D721Med (cell line): ENCODE results near the gene TRAPPC13.
"Not testable (repeated sequence)": the region's sequence is repeated elsewhere in the genome, so short reads cannot be mapped to it uniquely, and the experiment has no call there.

Experiments used
- DNase-seq: peaks from one replicate; pipeline ENCODE4 v3.0.0; 2011; ENCODE audit warnings: low spot score; ENCODE audit not compliant: insufficient read length
- FAIRE-seq: peaks from 2 replicates; lab custom pipeline; 2011; peaks lifted over from hg19 to GRCh38; lab: Jason Lieb, UNC
- TF ChIP-seq, protein P1 (sequence below): IDR thresholded peaks from 2 replicates; pipeline ENCODE4 v1.5.1; 2012; ENCODE audit warnings: mild to moderate bottlenecking, control low read depth; ENCODE audit not compliant: insufficient read depth; ENCODE audit errors: missing control alignments

The TRAPPC13 gene

DNA sequence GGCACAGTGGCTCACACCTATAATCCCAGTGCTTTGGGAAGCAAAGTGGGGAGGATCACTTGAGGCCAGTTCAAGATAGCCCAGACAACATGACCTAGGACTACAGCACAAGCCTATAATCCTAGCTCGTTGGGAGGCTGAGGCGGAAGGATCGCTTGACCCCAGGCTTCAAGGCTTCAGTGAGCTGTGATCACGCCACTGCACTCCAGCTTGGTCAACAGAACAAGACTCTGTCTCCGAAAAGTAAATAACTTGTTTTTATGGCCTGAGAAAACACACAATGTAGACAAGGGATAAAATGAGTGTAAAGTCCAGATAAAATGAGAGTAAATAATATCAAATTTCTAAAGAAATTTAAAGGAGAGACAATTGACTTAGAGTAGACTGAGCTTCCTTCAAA lies 26.3 kb downstream of the TRAPPC13 start:
- DNase-seq: no peak
- TF ChIP-seq, protein P1, sequence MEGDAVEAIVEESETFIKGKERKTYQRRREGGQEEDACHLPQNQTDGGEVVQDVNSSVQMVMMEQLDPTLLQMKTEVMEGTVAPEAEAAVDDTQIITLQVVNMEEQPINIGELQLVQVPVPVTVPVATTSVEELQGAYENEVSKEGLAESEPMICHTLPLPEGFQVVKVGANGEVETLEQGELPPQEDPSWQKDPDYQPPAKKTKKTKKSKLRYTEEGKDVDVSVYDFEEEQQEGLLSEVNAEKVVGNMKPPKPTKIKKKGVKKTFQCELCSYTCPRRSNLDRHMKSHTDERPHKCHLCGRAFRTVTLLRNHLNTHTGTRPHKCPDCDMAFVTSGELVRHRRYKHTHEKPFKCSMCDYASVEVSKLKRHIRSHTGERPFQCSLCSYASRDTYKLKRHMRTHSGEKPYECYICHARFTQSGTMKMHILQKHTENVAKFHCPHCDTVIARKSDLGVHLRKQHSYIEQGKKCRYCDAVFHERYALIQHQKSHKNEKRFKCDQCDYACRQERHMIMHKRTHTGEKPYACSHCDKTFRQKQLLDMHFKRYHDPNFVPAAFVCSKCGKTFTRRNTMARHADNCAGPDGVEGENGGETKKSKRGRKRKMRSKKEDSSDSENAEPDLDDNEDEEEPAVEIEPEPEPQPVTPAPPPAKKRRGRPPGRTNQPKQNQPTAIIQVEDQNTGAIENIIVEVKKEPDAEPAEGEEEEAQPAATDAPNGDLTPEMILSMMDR: no peak
- no peak for FAIRE-seq

DNA sequence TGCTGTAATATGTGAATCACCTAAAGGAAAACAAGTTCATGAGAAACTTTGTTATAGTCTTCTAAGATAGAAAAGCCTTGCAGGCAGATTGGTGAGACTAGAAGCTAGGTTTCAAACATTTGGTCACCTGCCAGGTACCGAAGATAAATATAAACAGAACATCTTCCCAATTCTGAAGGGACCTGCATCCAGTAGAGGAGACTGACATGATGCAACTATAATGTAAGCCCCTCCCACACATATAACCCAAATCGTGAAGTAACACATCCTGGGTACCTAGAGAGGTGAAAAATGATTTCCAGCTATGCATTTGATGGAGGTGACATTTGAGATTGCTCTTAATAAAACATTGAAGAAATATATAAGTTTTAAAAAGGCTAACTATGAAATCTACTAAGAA lies 29.9 kb downstream of the TRAPPC13 start:
- TF ChIP-seq, protein P1: no peak
- DNase-seq (no peak), FAIRE-seq (no peak)

DNA sequence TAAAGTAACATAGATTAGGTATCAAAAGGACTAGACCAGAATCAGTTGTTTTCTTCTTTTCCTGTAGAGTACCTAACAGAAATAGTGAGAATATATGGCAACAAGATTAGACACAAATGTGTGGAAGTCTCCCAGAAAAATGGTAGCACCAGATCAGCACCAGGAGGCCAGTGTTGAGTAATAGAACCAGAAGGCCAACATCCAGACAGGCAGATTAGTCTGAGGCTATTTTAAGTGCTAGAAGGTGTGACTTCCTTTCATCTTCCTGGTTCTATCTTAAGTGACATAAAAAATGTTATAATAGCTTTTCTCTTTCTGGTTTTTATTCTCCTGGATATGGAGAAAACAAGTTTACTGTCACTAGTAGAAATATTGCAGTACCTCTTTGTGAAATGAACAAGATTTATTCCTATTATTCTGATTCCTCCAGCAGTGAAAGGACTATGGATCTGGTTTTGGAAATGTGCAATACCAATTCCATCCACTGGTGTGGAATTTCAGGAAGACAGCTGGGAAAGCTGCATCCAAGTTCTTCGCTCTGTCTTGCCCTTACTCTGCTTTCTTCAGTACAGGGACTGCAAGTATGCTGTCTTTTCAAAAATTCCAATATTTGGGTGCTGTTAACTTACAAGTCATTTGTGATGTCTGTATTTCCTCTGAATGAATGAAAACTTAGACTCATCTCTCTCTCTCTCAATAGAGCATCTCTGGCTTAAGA lies 39.1 kb downstream of the TRAPPC13 start:
- FAIRE-seq (peak; percentile 21), DNase-seq (no peak)
- TF ChIP-seq, protein P1: peak; percentile 21

GRCh38 chr5:65668696-65669095 lies 43.9 kb downstream of the TRAPPC13 start:
- TF ChIP-seq, protein P1: no peak
- DNase-seq (no peak), FAIRE-seq (no peak)

GRCh38 chr5:65672796-65673195 lies 48.0 kb downstream of the TRAPPC13 start:
- no peak for DNase-seq
- TF ChIP-seq, protein P1: no peak
- FAIRE-seq: no peak

DNA sequence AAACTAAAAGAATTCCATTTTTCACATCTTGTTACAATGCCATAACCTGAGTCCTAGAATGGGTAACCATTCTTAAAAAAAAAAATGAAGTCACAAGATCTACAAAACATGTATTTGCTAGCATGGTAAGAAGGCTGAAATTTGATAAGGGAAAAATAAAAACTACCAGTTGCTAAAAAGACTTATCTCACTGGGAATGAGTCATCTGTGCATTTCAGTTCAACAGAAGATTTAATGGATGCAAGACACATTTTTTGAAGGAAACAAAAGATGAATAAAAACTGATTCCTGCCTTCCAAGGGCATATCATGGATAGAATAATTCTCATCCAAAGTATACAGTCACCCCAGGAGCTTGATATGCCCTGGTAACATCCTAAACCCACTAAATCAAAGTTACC lies 49.9 kb downstream of the TRAPPC13 start:
- DNase-seq (no peak), FAIRE-seq (no peak)
- TF ChIP-seq, protein P1: no peak

GRCh38 chr5:65676056-65676455 lies 51.2 kb downstream of the TRAPPC13 start:
- DNase-seq, FAIRE-seq: not testable (repeated sequence)

- DNase-seq (no peak), FAIRE-seq (no peak)
- TF ChIP-seq, protein P1: no peak
These were observed 57.3 kb downstream of the TRAPPC13 start for GRCh38 chr5:65682148-65682547.
